GM12891 (cell line): ENCODE results near the gene ZFAND3.

Experiments
- POLR2A ChIP-seq: IDR thresholded peaks from 2 replicates; pipeline ENCODE4 v1.6.1; 2011; ENCODE audit warnings: low read depth, low read length, control low read depth
- POLR2AphosphoS5 ChIP-seq: IDR thresholded peaks from 2 replicates; pipeline ENCODE4 v1.6.1; 2011; ENCODE audit warnings: low read depth, low read length, control low read depth
- POU2F2 ChIP-seq: IDR thresholded peaks from 2 replicates; pipeline ENCODE4 v1.6.1; 2011; ENCODE audit warnings: low read depth, mild to moderate bottlenecking, control low read depth, low read length, moderate library complexity
- TAF1 ChIP-seq: IDR thresholded peaks from 2 replicates; pipeline ENCODE4 v1.6.1; 2011; ENCODE audit warnings: low read depth, low read length, control low read depth

- TF ChIP-seq TAF1 (no peak), POLR2A (no peak), POLR2AphosphoS5 (no peak), POU2F2 (no peak)
These were observed 95.9 kb downstream of the ZFAND3 start for GRCh38 chr6:37915463-37915862.
